Fibroblast of villous mesenchyme (primary cell): ENCODE measurements around the gene CRLF1. TPM values are rescaled to one million over a fixed set of nuclear protein-coding genes. Genes with fewer than 3 reads are reported as not detected.

Source experiments
- DNase-seq: peaks from one replicate; pipeline ENCODE4 v3.0.0-alpha.2; 2010; ENCODE audit warnings: low read depth
- H3K4me3 ChIP-seq: 2 replicates; pipeline ENCODE4 v1.5.1; 2011; ENCODE audit warnings: low read depth, mild to moderate bottlenecking, low read length
- CTCF ChIP-seq: IDR thresholded peaks from 2 replicates; pipeline ENCODE4 v1.5.1; 2012; ENCODE audit warnings: low read depth, mild to moderate bottlenecking, low read length; ENCODE audit not compliant: insufficient read depth
- total RNA-seq: library from RNA; depleted of rRNA; stranded (reverse); fragments of >200 nt; gene quantifications from 2 replicates; pipeline ENCODE4 v1.2.3, GENCODE V29; 2012

CRLF1 gene
- not detected in 2 replicates for total RNA-seq

GRCh38 chr19:18606281-18607225, at the start of gene CRLF1:
Gene CRLF1 (minus strand): TSS chr19:18606799. CDS start chr19:18606656, 143 bp downstream.
- no peak for TF ChIP-seq CTCF
- H3K4me3 ChIP-seq, result no peak within 1 kb of the TSS
- no peak for DNase-seq

GRCh38 chr19:18655173-18655844, 48.7 kb upstream of the CRLF1 start:
- DNase-seq, result no peak

GRCh38 chr19:18654469-18654868, 47.9 kb upstream of the CRLF1 start:
- TF ChIP-seq CTCF, result no peak
- DNase-seq, result no peak

More at GRCh38 chr19:18655173-18655844, 48.7 kb upstream of the CRLF1 start:
- H3K4me3 ChIP-seq, result no peak overlapping the region
- TF ChIP-seq CTCF, result no peak

GRCh38 chr19:18653853-18654252, 47.3 kb upstream of the CRLF1 start:
- no peak for TF ChIP-seq CTCF
- no peak overlapping the region for H3K4me3 ChIP-seq
- DNase-seq, result no peak

More at GRCh38 chr19:18654469-18654868, 47.9 kb upstream of the CRLF1 start:
- no peak overlapping the region for H3K4me3 ChIP-seq

GRCh38 chr19:18651733-18652132, 45.1 kb upstream of the CRLF1 start:
- no peak for TF ChIP-seq CTCF
- DNase-seq, result no peak
- no peak overlapping the region for H3K4me3 ChIP-seq

GRCh38 chr19:18651300-18651699, 44.7 kb upstream of the CRLF1 start:
- no peak overlapping the region for H3K4me3 ChIP-seq
- no peak for DNase-seq
- TF ChIP-seq CTCF, result no peak
